Prostate gland (tissue), 2 donors: ENCODE measurements around the gene NAT10.

Experiments
- CTCF ChIP-seq, 4 experiments: fragments of 200-600 bp in 2 of 4; fragments of 450-650 bp in 2 of 4; sonication (generic) in 2 of 4; IDR thresholded peaks; 1 replicate in 3 of 4; 2 replicates in 1 of 4; pipeline ENCODE4 v1.5.1; 2016 to 2019; ENCODE audit warnings: antibody characterized with exemption in 4 of 4, mild to moderate bottlenecking in 2 of 4, moderate library complexity in 2 of 4
- POLR2A ChIP-seq: fragments of 450-650 bp; IDR thresholded peaks from one replicate; pipeline ENCODE4 v1.6.1; 2016; ENCODE audit warnings: antibody characterized with exemption, mild to moderate bottlenecking

- TF ChIP-seq POLR2A (no peak), CTCF (IDR thresholded peaks at IDR 0.05) (no peak)
Observed at GRCh38 chr11:34145073-34145472, 39.6 kb downstream of the NAT10 start.
